NK-92 (cell line): Measurements from ENCODE around the gene PGAP6.
"Not testable (repeated sequence)": the region's sequence is repeated elsewhere in the genome, so short reads cannot be mapped to it uniquely, and the experiment has no call there.

ENCODE experiments used
- DNase-seq: peaks from one replicate; lab custom pipeline; 2025; ENCODE audit not compliant: unreplicated experiment; lab: John Stamatoyannopoulos, UW

Gene PGAP6

DNA sequence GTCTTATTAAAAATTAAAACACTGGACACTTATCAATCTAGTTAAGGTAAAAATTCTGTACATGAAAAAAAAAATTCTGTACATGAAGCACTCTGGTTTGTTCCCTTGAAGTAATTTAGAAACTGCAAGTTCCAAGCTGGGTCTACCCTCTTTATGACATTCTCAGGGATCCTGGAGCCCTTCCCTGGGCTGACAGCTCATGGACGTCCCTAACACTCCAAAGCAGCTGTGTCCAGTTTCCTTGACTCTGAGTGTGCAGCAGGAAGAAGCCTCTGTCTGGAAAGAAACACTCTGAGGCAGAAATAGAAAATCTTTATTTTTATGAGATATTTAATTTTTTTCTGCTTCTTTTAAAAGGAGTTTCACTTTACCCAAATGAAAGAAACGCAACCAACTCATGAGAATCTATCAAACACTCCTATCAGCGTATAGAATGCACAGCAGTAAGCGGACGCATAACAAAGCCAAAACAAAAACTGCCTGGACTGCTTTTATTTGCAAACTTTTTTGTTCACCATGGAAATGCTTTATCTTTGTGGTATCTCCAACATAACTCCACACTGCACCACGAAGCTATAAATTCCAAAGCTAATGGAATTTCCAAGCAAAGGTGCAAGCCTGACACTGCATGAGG lies 50.5 kb downstream of the PGAP6 start:
- DNase-seq: not testable (repeated sequence)

DNA sequence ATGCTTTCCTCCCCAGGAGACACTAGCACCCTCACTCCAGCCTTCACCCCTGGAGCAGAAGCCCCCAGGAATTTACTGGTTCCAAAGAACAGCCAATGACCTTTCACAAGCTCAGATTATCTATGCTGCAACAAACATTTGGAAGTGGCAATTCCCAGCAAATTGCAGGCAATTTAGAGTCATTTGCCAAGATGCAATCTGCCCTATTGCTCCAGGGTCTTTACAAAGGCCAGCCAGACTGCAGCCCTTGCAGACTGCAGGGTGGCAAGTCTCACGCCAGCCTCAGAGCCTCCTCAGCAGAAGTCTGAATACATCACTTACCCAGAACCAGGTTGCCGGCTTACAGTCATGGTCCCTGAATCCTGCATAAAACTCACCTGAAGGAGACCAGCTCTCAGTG lies 51.0 kb downstream of the PGAP6 start:
- no peak for DNase-seq

DNA sequence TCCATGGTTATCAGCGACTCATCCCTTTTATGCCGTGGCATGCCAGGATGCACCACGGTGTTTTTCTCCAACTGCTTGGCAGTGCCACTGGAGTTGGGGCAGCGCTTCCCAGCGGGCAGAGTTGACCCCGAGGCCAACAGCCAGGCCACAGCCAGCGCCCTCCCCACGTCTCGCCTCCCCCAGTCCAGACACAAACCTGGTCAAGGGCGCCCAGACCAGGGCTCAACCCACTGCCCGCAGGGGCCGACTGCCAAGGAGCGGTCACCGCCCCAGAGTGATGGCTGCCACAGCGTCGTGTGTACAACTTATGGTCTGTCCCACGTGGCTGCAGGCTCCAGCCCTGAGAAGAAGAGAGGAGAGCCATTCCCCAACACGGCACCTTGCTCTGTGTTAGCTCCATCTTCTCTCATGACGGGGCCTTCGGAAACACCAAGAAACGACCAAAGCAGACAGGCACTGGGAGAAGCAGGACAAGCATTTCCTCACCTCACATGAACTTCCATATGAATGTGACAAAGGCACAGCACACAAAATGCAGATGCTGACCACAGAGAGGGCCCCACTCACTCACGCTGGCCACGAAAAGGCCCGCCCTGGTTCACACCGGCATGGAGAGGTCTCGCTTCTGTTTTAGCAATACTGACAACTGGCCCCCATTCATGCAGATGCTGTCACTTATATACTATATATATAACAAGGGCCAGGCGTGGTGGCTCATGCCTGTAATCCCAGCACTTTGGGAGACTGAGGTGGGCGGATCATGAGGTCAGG lies 56.2 kb downstream of the PGAP6 start:
- DNase-seq: no peak

DNA sequence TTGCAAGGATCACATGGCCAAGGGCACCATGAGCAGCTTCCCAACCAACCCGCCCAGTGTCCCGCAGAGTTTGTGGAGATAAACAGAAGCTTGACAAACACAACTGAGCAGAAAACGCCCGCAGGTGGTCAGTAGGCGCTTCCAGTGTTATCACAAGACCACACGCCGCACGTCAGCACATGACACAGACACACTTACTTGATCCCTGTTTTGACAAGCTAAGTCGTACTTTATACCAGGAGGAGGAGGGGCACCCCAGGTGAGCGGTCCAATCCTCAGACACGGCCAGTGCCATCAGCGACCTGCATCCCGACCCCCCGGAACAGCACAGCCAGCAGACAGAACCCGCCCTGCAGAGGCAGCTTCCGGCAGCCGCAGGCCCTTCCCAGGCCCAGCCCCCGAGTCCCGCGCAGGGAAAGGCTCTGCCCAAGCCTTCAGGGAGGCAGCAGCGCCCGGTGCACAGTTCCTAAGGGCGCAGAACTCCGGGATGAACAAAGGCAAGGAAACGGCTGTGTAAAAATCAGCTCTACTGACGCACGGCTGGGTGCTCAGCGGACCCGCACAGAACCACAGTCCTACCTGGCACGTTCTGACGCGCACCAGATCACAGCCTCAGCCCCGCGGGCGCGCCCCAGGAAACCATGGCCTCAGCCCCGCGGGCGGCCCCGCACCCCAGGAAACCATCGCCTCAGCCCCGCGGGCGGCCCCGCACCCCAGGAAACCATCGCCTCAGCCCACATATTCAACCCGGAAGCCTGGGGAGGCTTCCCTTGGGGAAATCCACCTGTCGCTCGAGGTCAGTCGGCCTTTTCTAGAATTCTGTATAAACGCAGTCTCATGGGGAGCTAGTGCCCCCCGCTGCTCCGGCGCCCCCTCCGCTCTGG lies 57.1 kb downstream of the PGAP6 start:
- no peak for DNase-seq

DNA sequence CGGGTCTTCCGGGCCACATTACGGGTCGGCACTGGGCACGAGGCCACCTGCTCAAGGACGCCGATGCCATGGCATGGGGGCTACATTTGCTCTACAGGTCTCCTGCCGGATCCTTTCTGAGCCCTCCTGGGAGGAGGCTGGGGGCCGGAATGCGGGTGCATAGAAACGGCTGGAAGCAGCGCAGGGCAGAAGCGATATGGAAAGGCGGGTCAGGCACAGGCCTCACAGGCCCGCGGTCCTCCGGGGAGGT lies 57.7 kb downstream of the PGAP6 start:
- DNase-seq: no peak

DNA sequence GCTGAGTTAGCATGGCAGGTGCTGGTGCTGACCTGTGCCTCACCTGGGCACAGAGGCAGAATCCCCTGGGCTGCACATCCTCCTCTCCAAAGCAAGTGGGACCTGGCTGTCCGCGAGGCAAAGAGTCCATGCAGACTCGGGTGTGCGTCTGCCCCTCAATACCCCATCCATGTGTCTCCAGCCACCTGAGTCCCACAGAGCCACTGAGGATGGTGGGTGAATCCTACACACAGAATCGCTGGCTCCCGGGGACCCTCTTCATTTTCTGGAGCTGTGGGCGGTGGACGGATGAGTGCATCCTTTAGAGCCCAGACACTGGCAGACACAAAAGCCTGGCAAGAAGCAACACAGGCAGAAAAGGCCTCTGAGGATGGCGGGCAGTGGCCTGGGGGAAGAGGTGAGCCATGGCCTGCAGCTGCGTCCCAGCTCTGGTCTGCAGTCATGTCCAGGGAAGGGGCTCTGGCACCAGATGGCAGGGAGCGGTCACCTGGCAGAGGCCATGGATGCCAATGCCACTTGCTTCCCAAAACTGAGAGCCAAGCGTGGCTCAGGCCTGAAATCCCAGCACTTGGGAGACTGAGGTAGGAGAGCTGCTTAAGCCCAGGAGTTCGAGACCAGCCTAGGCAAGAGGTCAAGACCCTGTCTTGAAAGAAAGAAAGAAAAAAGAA lies 59.2 kb downstream of the PGAP6 start:
- no peak for DNase-seq

DNA sequence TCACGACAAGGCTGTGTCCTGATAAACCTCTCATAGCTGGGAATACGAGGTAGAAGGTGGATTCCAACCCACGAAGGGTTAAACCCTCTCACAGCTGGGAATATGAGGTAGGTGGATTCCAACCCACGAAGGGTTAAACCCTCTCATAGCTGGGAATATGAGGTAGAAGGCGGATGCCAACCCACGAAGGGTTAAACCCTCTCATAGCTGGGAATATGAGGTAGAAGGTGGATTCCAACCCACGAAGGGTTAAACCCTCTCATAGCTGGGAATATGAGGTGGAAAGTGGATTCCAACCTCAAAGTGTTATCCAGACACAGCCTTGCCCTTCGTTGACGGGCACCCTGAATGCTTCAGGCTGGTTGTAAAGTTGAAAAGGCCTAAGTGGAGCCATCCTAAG lies 60.2 kb downstream of the PGAP6 start:
- no peak for DNase-seq
